ENCODE data around the gene IL4.
"Not testable (repeated sequence)": the region's sequence is repeated elsewhere in the genome, so short reads cannot be mapped to it uniquely, and the experiment has no call there.

IL4 gene

GRCh38 chr5:132691755-132692631 is 18.2 kb downstream of the IL4 start:
- DNase-seq, result not testable (repeated sequence)

GRCh38 chr5:132692632-132692967 is 18.8 kb downstream of the IL4 start:
- DNase-seq, result no peak

- DNase-seq, result no peak
Observed at GRCh38 chr5:132695956-132696355, 22.2 kb downstream of the IL4 start.

- DNase-seq, result no peak
Observed at GRCh38 chr5:132704875-132705274, 31.1 kb downstream of the IL4 start.

GRCh38 chr5:132708645-132709044 is 34.9 kb downstream of the IL4 start:
- DNase-seq, result no peak

GRCh38 chr5:132714456-132715307 is 40.9 kb downstream of the IL4 start:
- no peak for DNase-seq

- DNase-seq, result no peak
Observed at GRCh38 chr5:132718544-132719312, 44.9 kb downstream of the IL4 start.

GRCh38 chr5:132725745-132726144 is 52.0 kb downstream of the IL4 start:
- DNase-seq, result no peak

- no peak for DNase-seq
Observed at GRCh38 chr5:132729896-132730295, 56.1 kb downstream of the IL4 start.
